WTC11 (cell line): ENCODE results near the gene TOB2. TPM values are rescaled to one million over a fixed set of nuclear protein-coding genes. Genes with fewer than 3 reads are reported as not detected.

ENCODE experiments used
- ATAC-seq: fragments of 200-7000 bp; cut with Tn5 transposase; 2 replicates; pipeline ENCODE4 v1.10.0; 2021; ENCODE audit warnings: mild to moderate bottlenecking, moderate library complexity
- CTCF ChIA-PET: fragments of 300-600 bp; sonication (Branson Sonifier 250); formaldehyde crosslinking; loops from one replicate; lab custom pipeline; 2021; ENCODE audit warnings: antibody characterized with exemption; lab: Charles Lee
- POLR2A ChIA-PET: fragments of 350-600 bp; sonication (Branson Sonifier 250); formaldehyde crosslinking; loops from one replicate; lab custom pipeline; 2021; ENCODE audit warnings: antibody characterized with exemption; lab: Charles Lee
- DNase-seq: peaks from one replicate; pipeline ENCODE4 v3.0.0; 2021; ENCODE audit warnings: low spot score
- H3K27ac Mint-ChIP-seq: 2 replicates; pipeline ENCODE4 v1.8.0; 2021; ENCODE audit warnings: mixed read lengths
- H3K27me3 Mint-ChIP-seq: 2 replicates; pipeline ENCODE4 v1.8.0; 2021; ENCODE audit warnings: low read depth, mild to moderate bottlenecking, moderate library complexity, mixed read lengths
- H3K36me3 Mint-ChIP-seq: 2 replicates; pipeline ENCODE4 v1.8.0; 2021; ENCODE audit warnings: mixed read lengths
- H3K4me1 Mint-ChIP-seq: 2 replicates; pipeline ENCODE4 v1.8.0; 2022; ENCODE audit warnings: mixed read lengths
- H3K4me3 Mint-ChIP-seq: 2 replicates; pipeline ENCODE4 v1.8.0; 2021; ENCODE audit warnings: mild to moderate bottlenecking, moderate library complexity, mixed read lengths
- H3K9me3 Mint-ChIP-seq: 2 replicates; pipeline ENCODE4 v1.8.0; 2021; ENCODE audit warnings: mixed read lengths
- CBFB ChIP-seq: sonication (generic); formaldehyde crosslinking; IDR thresholded peaks from 2 replicates; pipeline ENCODE4 v1.8.1; 2022; ENCODE audit warnings: mild to moderate bottlenecking, low read depth, missing genetic modification reagents
- CDX4 ChIP-seq: fragments of 250-450 bp; sonication (Bioruptor Pico); IDR thresholded peaks from 2 replicates; pipeline ENCODE4 v1.9.0; 2021; ENCODE audit warnings: moderate library complexity, mild to moderate bottlenecking, inconsistent platforms, borderline replicate concordance
- CREM ChIP-seq: sonication (generic); formaldehyde crosslinking; IDR thresholded peaks from 2 replicates; pipeline ENCODE4 v1.8.1; 2022; ENCODE audit warnings: mild to moderate bottlenecking, missing genetic modification reagents, moderate library complexity
- FOXP1 ChIP-seq: sonication (generic); formaldehyde crosslinking; IDR thresholded peaks from 2 replicates; pipeline ENCODE4 v1.8.0; 2022; ENCODE audit warnings: missing genetic modification reagents, mild to moderate bottlenecking, moderate library complexity, borderline replicate concordance
- HMGA2 ChIP-seq: fragments of 250-450 bp; sonication (Bioruptor Pico); IDR thresholded peaks from 2 replicates; pipeline ENCODE4 v1.4.0; 2021; ENCODE audit warnings: mild to moderate bottlenecking, moderate library complexity
- MXD4 ChIP-seq: fragments of 250-450 bp; sonication (Bioruptor Pico); IDR thresholded peaks from 2 replicates; pipeline ENCODE4 v1.8.0; 2021; ENCODE audit warnings: mild to moderate bottlenecking, moderate library complexity, borderline replicate concordance
- OVOL2 ChIP-seq: fragments of 250-450 bp; sonication (Bioruptor Pico); IDR thresholded peaks from 2 replicates; pipeline ENCODE4 v1.9.0; 2021; ENCODE audit warnings: mild to moderate bottlenecking, borderline replicate concordance
- PRRX2 ChIP-seq: fragments of 250-450 bp; sonication (Bioruptor Pico); IDR thresholded peaks from 2 replicates; pipeline ENCODE4 v1.8.0; 2021; ENCODE audit warnings: mild to moderate bottlenecking
- RELA ChIP-seq: sonication (generic); formaldehyde crosslinking; IDR thresholded peaks from 2 replicates; pipeline ENCODE4 v1.8.1; 2022; ENCODE audit warnings: missing genetic modification reagents, mild to moderate bottlenecking, borderline replicate concordance
- SMAD4 ChIP-seq: sonication (generic); formaldehyde crosslinking; IDR thresholded peaks from 2 replicates; pipeline ENCODE4 v1.8.0; 2022; ENCODE audit warnings: mild to moderate bottlenecking, missing genetic modification reagents
- STAT6 ChIP-seq: sonication (generic); formaldehyde crosslinking; conservative IDR thresholded peaks from 2 replicates; pipeline ENCODE4 v1.8.1; 2023; ENCODE audit warnings: mild to moderate bottlenecking, low read depth, missing genetic modification reagents, moderate library complexity
- TEAD4 ChIP-seq: sonication (generic); formaldehyde crosslinking; IDR thresholded peaks from 2 replicates; pipeline ENCODE4 v1.8.0; 2022; ENCODE audit warnings: mild to moderate bottlenecking, missing genetic modification reagents
- ZNF317 ChIP-seq: sonication (generic); formaldehyde crosslinking; IDR thresholded peaks from 2 replicates; pipeline ENCODE4 v1.8.1; 2023; ENCODE audit warnings: low read depth, mild to moderate bottlenecking, moderate library complexity, missing genetic modification reagents, borderline replicate concordance
- total RNA-seq: library from RNA; stranded (reverse); gene quantifications from 3 replicates; pipeline ENCODE4 v1.2.3, GENCODE V29; 2021
- TF ChIP-seq, protein P1 (sequence below): sonication (generic); formaldehyde crosslinking; IDR thresholded peaks from 2 replicates; pipeline ENCODE4 v1.8.1; 2022; ENCODE audit warnings: mild to moderate bottlenecking, moderate library complexity, missing genetic modification reagents
- TF ChIP-seq, protein P2 (sequence below): sonication (generic); formaldehyde crosslinking; IDR thresholded peaks from 2 replicates; pipeline ENCODE4 v1.8.0; 2023; ENCODE audit warnings: mild to moderate bottlenecking, missing genetic modification reagents

TOB2 gene
- total RNA-seq, 1 experiment from 2014 or later = 46.6 TPM

- TF ChIP-seq, protein P1, sequence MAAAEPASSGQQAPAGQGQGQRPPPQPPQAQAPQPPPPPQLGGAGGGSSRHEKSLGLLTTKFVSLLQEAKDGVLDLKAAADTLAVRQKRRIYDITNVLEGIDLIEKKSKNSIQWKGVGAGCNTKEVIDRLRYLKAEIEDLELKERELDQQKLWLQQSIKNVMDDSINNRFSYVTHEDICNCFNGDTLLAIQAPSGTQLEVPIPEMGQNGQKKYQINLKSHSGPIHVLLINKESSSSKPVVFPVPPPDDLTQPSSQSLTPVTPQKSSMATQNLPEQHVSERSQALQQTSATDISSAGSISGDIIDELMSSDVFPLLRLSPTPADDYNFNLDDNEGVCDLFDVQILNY (CRISPR knock-in tag) = no peak
Observed at GRCh38 chr22:41410311-41410751, 36.3 kb downstream of the TOB2 start (continued).

DNA sequence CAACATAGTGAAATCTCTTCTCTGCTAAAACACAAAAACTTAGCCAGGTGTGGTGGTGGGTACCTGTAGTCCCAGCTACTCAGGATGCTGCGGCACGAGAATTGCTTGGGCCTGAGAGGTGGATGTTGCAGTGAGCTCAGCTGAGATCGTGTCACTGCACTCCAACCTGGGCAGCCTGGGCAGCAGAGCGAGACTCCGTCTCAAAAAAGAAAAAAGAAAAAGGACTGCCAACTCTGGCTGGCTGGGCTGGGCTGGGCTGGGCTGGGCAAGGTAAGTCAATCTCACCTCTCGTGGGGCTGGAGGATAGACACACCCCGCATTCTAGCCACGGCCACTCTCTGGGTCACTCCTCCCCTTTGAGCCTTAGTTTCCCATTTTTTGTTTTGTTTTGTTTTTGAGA is 37.9 kb downstream of the TOB2 start:
- H3K4me3 Mint-ChIP-seq = no peak overlapping the region
- ATAC-seq (no peak), DNase-seq (no peak)
- no peaks in the 10 kb centered on the region for H3K27me3 Mint-ChIP-seq
- no peak for TF ChIP-seq STAT6 (CRISPR knock-in tag)
- peaks cover 14% of the 10 kb centered on the region for H3K4me1 Mint-ChIP-seq
- H3K9me3 Mint-ChIP-seq = no peaks in the 10 kb centered on the region
- CTCF ChIA-PET = interaction anchor here (0.6 to 1.2 kb wide), 4 partner anchors 32 to 1151 kb away, joined by 3 to 4 read pairs (median 4); no protein-coding TSS in a partner anchor
- no peaks in the 10 kb centered on the region for H3K36me3 Mint-ChIP-seq
- no peak overlapping the region for H3K27ac Mint-ChIP-seq
- POLR2A ChIA-PET = interaction anchor here (1.2 kb wide), 1 partner anchor 63 kb away, joined by 4 read pairs; no protein-coding TSS in a partner anchor

DNA sequence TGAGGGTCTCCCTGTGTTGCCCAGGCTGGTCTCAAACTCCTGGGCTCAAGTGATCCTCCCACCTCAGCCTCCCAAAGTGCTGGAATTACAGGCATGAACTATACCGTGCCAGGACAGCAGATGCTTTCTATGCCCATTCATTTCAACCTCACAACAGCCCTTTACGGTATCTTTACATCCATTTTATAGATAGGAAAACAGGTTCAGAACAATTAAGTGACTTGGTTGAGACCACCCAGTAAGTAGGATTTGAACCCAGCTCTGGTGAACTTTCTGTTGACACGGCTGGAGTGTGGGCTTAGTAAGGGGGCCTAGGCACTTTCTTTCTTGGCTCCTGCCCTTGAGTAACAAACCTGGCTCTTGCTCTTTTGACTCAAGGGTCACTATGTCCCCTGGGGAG is 39.2 kb downstream of the TOB2 start:
- H3K27me3 Mint-ChIP-seq = no peaks in the 10 kb centered on the region
- peaks cover 13% of the 10 kb centered on the region for H3K4me1 Mint-ChIP-seq
- DNase-seq (no peak), ATAC-seq (no peak)
- H3K4me3 Mint-ChIP-seq = no peak overlapping the region
- no peaks in the 10 kb centered on the region for H3K9me3 Mint-ChIP-seq
- H3K36me3 Mint-ChIP-seq = no peaks in the 10 kb centered on the region
- no peak overlapping the region; the same call in 1 of the 2 replicates for H3K27ac Mint-ChIP-seq
- POLR2A ChIA-PET = no interaction called here
- no peak for TF ChIP-seq OVOL2 (CRISPR knock-in tag)
- TF ChIP-seq MXD4 = no peak
- no peak for TF ChIP-seq FOXP1
- TF ChIP-seq HMGA2 = no peak
- no peak for TF ChIP-seq PRRX2 (CRISPR knock-in tag)
- TF ChIP-seq ZNF317 = no peak
- no peak for TF ChIP-seq RELA
- no peak for TF ChIP-seq CREM (CRISPR knock-in tag)
- TF ChIP-seq CBFB (CRISPR knock-in tag) = no peak
- TF ChIP-seq, protein P2, sequence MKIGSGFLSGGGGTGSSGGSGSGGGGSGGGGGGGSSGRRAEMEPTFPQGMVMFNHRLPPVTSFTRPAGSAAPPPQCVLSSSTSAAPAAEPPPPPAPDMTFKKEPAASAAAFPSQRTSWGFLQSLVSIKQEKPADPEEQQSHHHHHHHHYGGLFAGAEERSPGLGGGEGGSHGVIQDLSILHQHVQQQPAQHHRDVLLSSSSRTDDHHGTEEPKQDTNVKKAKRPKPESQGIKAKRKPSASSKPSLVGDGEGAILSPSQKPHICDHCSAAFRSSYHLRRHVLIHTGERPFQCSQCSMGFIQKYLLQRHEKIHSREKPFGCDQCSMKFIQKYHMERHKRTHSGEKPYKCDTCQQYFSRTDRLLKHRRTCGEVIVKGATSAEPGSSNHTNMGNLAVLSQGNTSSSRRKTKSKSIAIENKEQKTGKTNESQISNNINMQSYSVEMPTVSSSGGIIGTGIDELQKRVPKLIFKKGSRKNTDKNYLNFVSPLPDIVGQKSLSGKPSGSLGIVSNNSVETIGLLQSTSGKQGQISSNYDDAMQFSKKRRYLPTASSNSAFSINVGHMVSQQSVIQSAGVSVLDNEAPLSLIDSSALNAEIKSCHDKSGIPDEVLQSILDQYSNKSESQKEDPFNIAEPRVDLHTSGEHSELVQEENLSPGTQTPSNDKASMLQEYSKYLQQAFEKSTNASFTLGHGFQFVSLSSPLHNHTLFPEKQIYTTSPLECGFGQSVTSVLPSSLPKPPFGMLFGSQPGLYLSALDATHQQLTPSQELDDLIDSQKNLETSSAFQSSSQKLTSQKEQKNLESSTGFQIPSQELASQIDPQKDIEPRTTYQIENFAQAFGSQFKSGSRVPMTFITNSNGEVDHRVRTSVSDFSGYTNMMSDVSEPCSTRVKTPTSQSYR (CRISPR knock-in tag) = no peak
- TF ChIP-seq CDX4 (CRISPR knock-in tag) = no peak
- no peak for TF ChIP-seq SMAD4
- TF ChIP-seq, all 79 proteins: peak for 0
- CTCF ChIA-PET = interaction anchor here (0.6 to 1.5 kb wide), 2 partner anchors 110 to 119 kb away, joined by 3 to 4 read pairs; no protein-coding TSS in a partner anchor

- TF ChIP-seq TEAD4 (CRISPR knock-in tag) = no peak
- ChIA-PET CTCF (interaction anchor here (1.5 kb wide), 1 partner anchor 120 kb away, joined by 4 read pairs; no protein-coding TSS in a partner anchor), POLR2A (no interaction called here)
- DNase-seq = no peak
- H3K27ac Mint-ChIP-seq = no peak overlapping the region
- ATAC-seq = no peak
- H3K27me3 Mint-ChIP-seq = no peaks in the 10 kb centered on the region
- H3K36me3 Mint-ChIP-seq = no peaks in the 10 kb centered on the region
- no peak overlapping the region for H3K4me3 Mint-ChIP-seq
- H3K4me1 Mint-ChIP-seq = peaks cover 7% of the 10 kb centered on the region
- no peaks in the 10 kb centered on the region for H3K9me3 Mint-ChIP-seq
Observed at GRCh38 chr22:41406410-41406809, 40.2 kb downstream of the TOB2 start.
